Neural cell (in vitro differentiated cells): ENCODE data around the gene DLG2. TPM values are rescaled to one million over a fixed set of nuclear protein-coding genes. Genes with fewer than 3 reads are reported as not detected.

ENCODE experiments used
- H2AFZ ChIP-seq: fragments of 200-600, 300-800 bp; sonication (generic), shearing (Covaris generic); 2 replicates; pipeline ENCODE4 v1.6.0; 2014; ENCODE audit warnings: low read depth, mild to moderate bottlenecking, antibody characterized with exemption, low read length, moderate library complexity
- H3F3A ChIP-seq: fragments of 200-600 bp; shearing (Covaris generic); 2 replicates; pipeline ENCODE4 v1.6.1; 2016; ENCODE audit warnings: mild to moderate bottlenecking, moderate library complexity, mixed read lengths, antibody characterized with exemption, low read length; ENCODE audit not compliant: insufficient read depth, poor library complexity, severe bottlenecking
- H3K27ac ChIP-seq: fragments of 200-600, 300-800 bp; sonication (generic), shearing (Covaris generic); 2 replicates; pipeline ENCODE4 v1.5.1; 2014; ENCODE audit warnings: mild to moderate bottlenecking, low read length, moderate library complexity
- H3K27me3 ChIP-seq: fragments of 300-800, 200-600 bp; sonication (generic), shearing (Covaris generic); 2 replicates; pipeline ENCODE4 v1.6.0; 2014; ENCODE audit warnings: mild to moderate bottlenecking, low read depth, low read length, moderate library complexity; ENCODE audit not compliant: insufficient read depth
- H3K36me3 ChIP-seq: fragments of 300-800, 200-600 bp; sonication (generic), shearing (Covaris generic); 2 replicates; pipeline ENCODE4 v1.5.1; 2014; ENCODE audit warnings: mild to moderate bottlenecking, antibody characterized with exemption, low read length, moderate library complexity; ENCODE audit not compliant: insufficient read depth
- H3K4me2 ChIP-seq: fragments of 300-800, 200-600 bp; sonication (generic), shearing (Covaris generic); 2 replicates; pipeline ENCODE4 v1.6.0; 2014; ENCODE audit warnings: mild to moderate bottlenecking, low read length
- H3K4me3 ChIP-seq: fragments of 300-800, 200-600 bp; sonication (generic), shearing (Covaris generic); 2 replicates; pipeline ENCODE4 v1.5.1; 2014; ENCODE audit warnings: mild to moderate bottlenecking, low read length, moderate library complexity
- H3K79me2 ChIP-seq: fragments of 200-600 bp; shearing (Covaris generic); replicated peaks from 2 replicates; pipeline ENCODE4 v1.6.0; 2014; ENCODE audit warnings: mild to moderate bottlenecking, low read length, moderate library complexity; ENCODE audit not compliant: insufficient read depth
- H3K9ac ChIP-seq: fragments of 300-800, 200-600 bp; sonication (generic), shearing (Covaris generic); 2 replicates; pipeline ENCODE4 v1.6.1; 2016; ENCODE audit warnings: mild to moderate bottlenecking, low read length, mixed read lengths
- H3K9me2 ChIP-seq: fragments of 200-600 bp; shearing (Covaris generic); 2 replicates; pipeline ENCODE4 v1.6.1; 2016; ENCODE audit warnings: mild to moderate bottlenecking, low read length, mixed read lengths; ENCODE audit not compliant: insufficient read depth
- H3K9me3 ChIP-seq: fragments of 200-600, 300-800 bp; sonication (generic), shearing (Covaris generic); 2 replicates; pipeline ENCODE4 v1.6.1; 2016; ENCODE audit warnings: mild to moderate bottlenecking, mixed run types, low read length, moderate library complexity, mixed read lengths
- H4K20me1 ChIP-seq: fragments of 200-600 bp; shearing (Covaris generic); 2 replicates; pipeline ENCODE4 v1.6.1; 2016; ENCODE audit warnings: mild to moderate bottlenecking, mixed run types; ENCODE audit not compliant: insufficient read depth
- EP300 ChIP-seq: fragments of 450-650 bp; conservative IDR thresholded peaks from 2 replicates; pipeline ENCODE4 v1.6.1; 2014; ENCODE audit warnings: antibody characterized with exemption, mild to moderate bottlenecking, moderate library complexity; ENCODE audit not compliant: poor library complexity, severe bottlenecking
- EZH2 ChIP-seq: fragments of 200-600, 300-800 bp; shearing (Covaris generic), sonication (generic); IDR thresholded peaks from 2 replicates; pipeline ENCODE4 v1.6.1; 2014; ENCODE audit warnings: antibody characterized with exemption, low read length, borderline replicate concordance, mild to moderate bottlenecking; ENCODE audit not compliant: insufficient read depth, poor library complexity, severe bottlenecking
- MXI1 ChIP-seq: fragments of 450-650 bp; conservative IDR thresholded peaks from 2 replicates; pipeline ENCODE4 v1.6.1; 2014; ENCODE audit warnings: antibody characterized with exemption, mild to moderate bottlenecking; ENCODE audit not compliant: poor library complexity, severe bottlenecking
- POLR2AphosphoS5 ChIP-seq: IDR thresholded peaks from 2 replicates; pipeline ENCODE4 v1.6.1; 2012
- RAD21 ChIP-seq: fragments of 450-650 bp; conservative IDR thresholded peaks from 2 replicates; pipeline ENCODE4 v1.6.1; 2014; ENCODE audit warnings: antibody characterized with exemption, mild to moderate bottlenecking, moderate library complexity
- SMC3 ChIP-seq: fragments of 450-650 bp; conservative IDR thresholded peaks from 2 replicates; pipeline ENCODE4 v1.6.1; 2014; ENCODE audit warnings: antibody characterized with exemption, mild to moderate bottlenecking, moderate library complexity; ENCODE audit not compliant: poor library complexity
- polyA plus RNA-seq: library from polyadenylated mRNA; depleted of rRNA; stranded (reverse); fragments of >200 nt; gene quantifications from 2 replicates; pipeline ENCODE4 v1.2.3, GENCODE V29; 2014
- TF ChIP-seq, protein P1 (sequence below): fragments of 450-650 bp; IDR thresholded peaks from 2 replicates; pipeline ENCODE4 v1.5.1; 2014; ENCODE audit warnings: antibody characterized with exemption, mild to moderate bottlenecking, moderate library complexity; ENCODE audit not compliant: poor library complexity, severe bottlenecking
- TF ChIP-seq, protein P2 (sequence below): IDR thresholded peaks from 2 replicates; pipeline ENCODE4 v1.6.1; 2012; ENCODE audit warnings: borderline replicate concordance

DLG2 gene
- polyA plus RNA-seq, 1 donor from 2014 or later = 179 TPM

DNA sequence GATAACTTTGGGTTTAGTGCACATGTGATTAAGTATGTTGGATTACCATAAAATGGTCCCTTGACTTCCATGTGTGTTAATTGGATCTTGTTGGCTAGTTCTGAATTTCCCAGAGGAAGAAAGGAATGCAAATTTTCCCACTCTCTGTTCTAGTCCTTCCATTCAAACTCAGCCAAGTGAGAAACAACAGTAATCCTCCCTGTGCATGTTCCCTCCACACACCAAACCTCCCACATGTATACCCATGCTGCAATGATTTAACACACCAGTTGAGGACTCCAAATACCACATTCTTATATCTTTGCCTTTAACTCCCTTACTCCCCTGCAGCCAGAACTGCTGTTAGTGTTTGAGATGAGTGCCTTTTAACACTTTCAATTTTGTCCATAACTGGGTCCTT, 1158.9 kb downstream of the DLG2 start:
- H3K9ac ChIP-seq = no peak overlapping the region
- TF ChIP-seq, protein P1, sequence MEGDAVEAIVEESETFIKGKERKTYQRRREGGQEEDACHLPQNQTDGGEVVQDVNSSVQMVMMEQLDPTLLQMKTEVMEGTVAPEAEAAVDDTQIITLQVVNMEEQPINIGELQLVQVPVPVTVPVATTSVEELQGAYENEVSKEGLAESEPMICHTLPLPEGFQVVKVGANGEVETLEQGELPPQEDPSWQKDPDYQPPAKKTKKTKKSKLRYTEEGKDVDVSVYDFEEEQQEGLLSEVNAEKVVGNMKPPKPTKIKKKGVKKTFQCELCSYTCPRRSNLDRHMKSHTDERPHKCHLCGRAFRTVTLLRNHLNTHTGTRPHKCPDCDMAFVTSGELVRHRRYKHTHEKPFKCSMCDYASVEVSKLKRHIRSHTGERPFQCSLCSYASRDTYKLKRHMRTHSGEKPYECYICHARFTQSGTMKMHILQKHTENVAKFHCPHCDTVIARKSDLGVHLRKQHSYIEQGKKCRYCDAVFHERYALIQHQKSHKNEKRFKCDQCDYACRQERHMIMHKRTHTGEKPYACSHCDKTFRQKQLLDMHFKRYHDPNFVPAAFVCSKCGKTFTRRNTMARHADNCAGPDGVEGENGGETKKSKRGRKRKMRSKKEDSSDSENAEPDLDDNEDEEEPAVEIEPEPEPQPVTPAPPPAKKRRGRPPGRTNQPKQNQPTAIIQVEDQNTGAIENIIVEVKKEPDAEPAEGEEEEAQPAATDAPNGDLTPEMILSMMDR = no peak
- TF ChIP-seq RAD21 (no peak), EZH2 (no peak), SMC3 (no peak), MXI1 (no peak)
- TF ChIP-seq, protein P2, sequence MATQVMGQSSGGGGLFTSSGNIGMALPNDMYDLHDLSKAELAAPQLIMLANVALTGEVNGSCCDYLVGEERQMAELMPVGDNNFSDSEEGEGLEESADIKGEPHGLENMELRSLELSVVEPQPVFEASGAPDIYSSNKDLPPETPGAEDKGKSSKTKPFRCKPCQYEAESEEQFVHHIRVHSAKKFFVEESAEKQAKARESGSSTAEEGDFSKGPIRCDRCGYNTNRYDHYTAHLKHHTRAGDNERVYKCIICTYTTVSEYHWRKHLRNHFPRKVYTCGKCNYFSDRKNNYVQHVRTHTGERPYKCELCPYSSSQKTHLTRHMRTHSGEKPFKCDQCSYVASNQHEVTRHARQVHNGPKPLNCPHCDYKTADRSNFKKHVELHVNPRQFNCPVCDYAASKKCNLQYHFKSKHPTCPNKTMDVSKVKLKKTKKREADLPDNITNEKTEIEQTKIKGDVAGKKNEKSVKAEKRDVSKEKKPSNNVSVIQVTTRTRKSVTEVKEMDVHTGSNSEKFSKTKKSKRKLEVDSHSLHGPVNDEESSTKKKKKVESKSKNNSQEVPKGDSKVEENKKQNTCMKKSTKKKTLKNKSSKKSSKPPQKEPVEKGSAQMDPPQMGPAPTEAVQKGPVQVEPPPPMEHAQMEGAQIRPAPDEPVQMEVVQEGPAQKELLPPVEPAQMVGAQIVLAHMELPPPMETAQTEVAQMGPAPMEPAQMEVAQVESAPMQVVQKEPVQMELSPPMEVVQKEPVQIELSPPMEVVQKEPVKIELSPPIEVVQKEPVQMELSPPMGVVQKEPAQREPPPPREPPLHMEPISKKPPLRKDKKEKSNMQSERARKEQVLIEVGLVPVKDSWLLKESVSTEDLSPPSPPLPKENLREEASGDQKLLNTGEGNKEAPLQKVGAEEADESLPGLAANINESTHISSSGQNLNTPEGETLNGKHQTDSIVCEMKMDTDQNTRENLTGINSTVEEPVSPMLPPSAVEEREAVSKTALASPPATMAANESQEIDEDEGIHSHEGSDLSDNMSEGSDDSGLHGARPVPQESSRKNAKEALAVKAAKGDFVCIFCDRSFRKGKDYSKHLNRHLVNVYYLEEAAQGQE = no peak
- H3K4me2 ChIP-seq = no peak overlapping the region
- H2AFZ ChIP-seq = no peak overlapping the region
- no peaks in the 10 kb centered on the region for H3K9me3 ChIP-seq
- no peaks in the 10 kb centered on the region for H3K9me2 ChIP-seq
- H3K27me3 ChIP-seq = no peaks in the 10 kb centered on the region
- H3K4me3 ChIP-seq = no peak overlapping the region
- no peaks in the 10 kb centered on the region for H3F3A ChIP-seq
- no peaks in the 10 kb centered on the region for H4K20me1 ChIP-seq
- no peaks in the 10 kb centered on the region for H3K79me2 ChIP-seq
- H3K27ac ChIP-seq = no peak overlapping the region
- H3K36me3 ChIP-seq = no peaks in the 10 kb centered on the region

DNA sequence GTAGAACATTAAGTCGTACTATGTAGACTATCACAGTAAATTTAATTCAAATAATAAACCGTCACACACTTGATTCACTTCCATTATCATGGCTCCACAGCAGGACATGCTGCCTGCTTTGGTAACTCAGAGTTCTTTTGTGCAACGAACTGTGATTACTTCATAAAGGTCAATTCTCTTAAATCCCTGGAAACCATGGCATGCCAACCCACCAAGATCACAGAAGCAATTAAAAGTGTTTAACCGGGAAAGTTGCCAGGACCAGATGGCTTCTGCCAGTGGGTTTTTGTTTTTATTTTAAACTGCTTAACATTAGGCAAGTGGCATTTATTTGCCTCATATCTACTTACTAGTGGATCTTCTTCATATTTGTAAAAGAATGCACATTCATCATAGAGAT, 1162.1 kb downstream of the DLG2 start:
- Histone ChIP-seq H3K9me3 (no peaks in the 10 kb centered on the region), H3K27me3 (no peaks in the 10 kb centered on the region), H3K9me2 (no peaks in the 10 kb centered on the region), H2AFZ (no peak overlapping the region), H3K79me2 (no peaks in the 10 kb centered on the region), H3K4me3 (no peak overlapping the region), H3K36me3 (no peaks in the 10 kb centered on the region), H3K9ac (no peak overlapping the region), H3K27ac (no peak overlapping the region), H3F3A (no peaks in the 10 kb centered on the region), H4K20me1 (no peaks in the 10 kb centered on the region), H3K4me2 (no peak overlapping the region)
- TF ChIP-seq SMC3 = no peak
- TF ChIP-seq EP300 = no peak
- TF ChIP-seq, protein P2 = no peak
- TF ChIP-seq POLR2AphosphoS5 = no peak
- TF ChIP-seq, protein P1 = no peak
- TF ChIP-seq MXI1 = no peak
